Panc1 (cell line): ENCODE measurements around the gene FHL5. TPM values are rescaled to one million over a fixed set of nuclear protein-coding genes. Genes with fewer than 3 reads are reported as not detected.

Source experiments
- ATAC-seq: fragments of 200-7000 bp; cut with Tn5 transposase; 2 replicates; pipeline ENCODE4 v1.9.1; 2020; ENCODE audit warnings: mild to moderate bottlenecking, moderate library complexity
- BruUV-seq: library from RNA; stranded (reverse); fragments of 400-500 nt; replicated peaks from 2 replicates; lab custom pipeline; 2021; lab: Mats Ljungman, UMichigan
- CTCF ChIA-PET: fragments of 300-600 bp; sonication (Branson Sonifier 250); formaldehyde crosslinking; loops from one replicate; lab custom pipeline; 2022; ENCODE audit warnings: antibody characterized with exemption; lab: Charles Lee
- POLR2A ChIA-PET: fragments of 300-600 bp; sonication (Branson Sonifier 250); formaldehyde crosslinking; loops from one replicate; lab custom pipeline; 2022; ENCODE audit warnings: antibody characterized with exemption; lab: Charles Lee
- DNase-seq: peaks from one replicate; pipeline ENCODE4 v3.0.0-alpha.2; 2010; ENCODE audit warnings: low read depth, low spot score
- H3K27ac ChIP-seq: 2 replicates; pipeline ENCODE4 v1.5.1; 2011; ENCODE audit warnings: mild to moderate bottlenecking, low read length, inconsistent platforms
- H3K27me3 ChIP-seq: fragments of 200-500 bp; sonication (Bioruptor generic); 2 replicates; pipeline ENCODE4 v1.6.0; 2014; ENCODE audit warnings: low read length, inconsistent platforms; ENCODE audit not compliant: control insufficient read depth, insufficient read depth
- H3K36me3 ChIP-seq: fragments of 200-500 bp; sonication (Bioruptor generic); 2 replicates; pipeline ENCODE4 v1.5.1; 2014; ENCODE audit warnings: inconsistent platforms, mild to moderate bottlenecking, low read length, moderate library complexity; ENCODE audit not compliant: control insufficient read depth, insufficient read depth
- H3K4me1 ChIP-seq: 2 replicates; pipeline ENCODE4 v1.5.1; 2011; ENCODE audit warnings: inconsistent platforms, mild to moderate bottlenecking, low read length, moderate library complexity; ENCODE audit not compliant: control insufficient read depth, insufficient read depth
- H3K4me3 ChIP-seq, 2 experiments: 2 replicates each; pipeline ENCODE4 v1.5.1; 2011 to 2012; ENCODE audit warnings: low read depth in 2 of 2, low read length in 2 of 2, mild to moderate bottlenecking in 2 of 2, inconsistent platforms in 1 of 2, moderate library complexity in 1 of 2
- H3K9me3 ChIP-seq: fragments of 200-500 bp; sonication (Bioruptor generic); 2 replicates; pipeline ENCODE4 v1.5.1; 2014; ENCODE audit warnings: low read depth, mild to moderate bottlenecking, inconsistent platforms, low read length, moderate library complexity; ENCODE audit not compliant: control insufficient read depth, insufficient read depth
- POLR2AphosphoS5 ChIP-seq: IDR thresholded peaks from 2 replicates; pipeline ENCODE4 v1.6.1; 2012; ENCODE audit warnings: mild to moderate bottlenecking, low read depth, low read length, moderate library complexity
- SIN3A ChIP-seq: IDR thresholded peaks from 2 replicates; pipeline ENCODE4 v1.6.1; 2012; ENCODE audit warnings: low read depth, mild to moderate bottlenecking, low read length, moderate library complexity, borderline replicate concordance; ENCODE audit not compliant: insufficient read depth
- TCF7L2 ChIP-seq: IDR thresholded peaks from 2 replicates; pipeline ENCODE4 v1.6.1; 2011; ENCODE audit warnings: mild to moderate bottlenecking, low read depth, low read length, inconsistent platforms
- in situ Hi-C: cut with HindIII; loops from 2 replicates; pipeline ENCODE4 v1.10.0; 2016; ENCODE audit warnings: low sequenced_read_pairs, low pct_unique_long_range_greater_than_20kb
- intact Hi-C: fragments of 100-400 bp; cut with micrococcal nuclease; formaldehyde crosslinking; loops from one replicate; pipeline ENCODE4 v1.10.0; 2022; ENCODE audit not compliant: unreplicated experiment
- total RNA-seq: library from RNA; stranded (reverse); gene quantifications from one replicate; pipeline ENCODE4 v1.2.1, GENCODE V29; 2021; ENCODE audit not compliant: unreplicated experiment
- TF ChIP-seq, protein P1 (sequence below), 2 experiments: IDR thresholded peaks; 2 replicates each; pipeline ENCODE4 v1.6.1; 2011 to 2012; ENCODE audit warnings: low read depth in 2 of 2, control low read depth in 1 of 2, low read length in 1 of 2, mild to moderate bottlenecking in 1 of 2, moderate library complexity in 1 of 2; ENCODE audit not compliant: insufficient read depth in 1 of 2
- TF ChIP-seq, protein P2 (sequence below): fragments of 450-650 bp; IDR thresholded peaks from 2 replicates; pipeline ENCODE4 v1.5.1; 2017; ENCODE audit warnings: mild to moderate bottlenecking

The FHL5 gene
- total RNA-seq, 1 experiment from 2014 or later: not detected

GRCh38 chr6:96651816-96652215, 88.9 kb downstream of the FHL5 start:
- in situ Hi-C loops: no loop called here
- CTCF ChIA-PET: no interaction called here

GRCh38 chr6:96652552-96652951, 89.6 kb downstream of the FHL5 start:
- BruUV-seq: no TSS peak
- no peaks in the 10 kb centered on the region for H3K9me3 ChIP-seq
- POLR2A ChIA-PET: no interaction called here
- TF ChIP-seq SIN3A: no peak
- TF ChIP-seq POLR2AphosphoS5: no peak
- TF ChIP-seq, protein P1, sequence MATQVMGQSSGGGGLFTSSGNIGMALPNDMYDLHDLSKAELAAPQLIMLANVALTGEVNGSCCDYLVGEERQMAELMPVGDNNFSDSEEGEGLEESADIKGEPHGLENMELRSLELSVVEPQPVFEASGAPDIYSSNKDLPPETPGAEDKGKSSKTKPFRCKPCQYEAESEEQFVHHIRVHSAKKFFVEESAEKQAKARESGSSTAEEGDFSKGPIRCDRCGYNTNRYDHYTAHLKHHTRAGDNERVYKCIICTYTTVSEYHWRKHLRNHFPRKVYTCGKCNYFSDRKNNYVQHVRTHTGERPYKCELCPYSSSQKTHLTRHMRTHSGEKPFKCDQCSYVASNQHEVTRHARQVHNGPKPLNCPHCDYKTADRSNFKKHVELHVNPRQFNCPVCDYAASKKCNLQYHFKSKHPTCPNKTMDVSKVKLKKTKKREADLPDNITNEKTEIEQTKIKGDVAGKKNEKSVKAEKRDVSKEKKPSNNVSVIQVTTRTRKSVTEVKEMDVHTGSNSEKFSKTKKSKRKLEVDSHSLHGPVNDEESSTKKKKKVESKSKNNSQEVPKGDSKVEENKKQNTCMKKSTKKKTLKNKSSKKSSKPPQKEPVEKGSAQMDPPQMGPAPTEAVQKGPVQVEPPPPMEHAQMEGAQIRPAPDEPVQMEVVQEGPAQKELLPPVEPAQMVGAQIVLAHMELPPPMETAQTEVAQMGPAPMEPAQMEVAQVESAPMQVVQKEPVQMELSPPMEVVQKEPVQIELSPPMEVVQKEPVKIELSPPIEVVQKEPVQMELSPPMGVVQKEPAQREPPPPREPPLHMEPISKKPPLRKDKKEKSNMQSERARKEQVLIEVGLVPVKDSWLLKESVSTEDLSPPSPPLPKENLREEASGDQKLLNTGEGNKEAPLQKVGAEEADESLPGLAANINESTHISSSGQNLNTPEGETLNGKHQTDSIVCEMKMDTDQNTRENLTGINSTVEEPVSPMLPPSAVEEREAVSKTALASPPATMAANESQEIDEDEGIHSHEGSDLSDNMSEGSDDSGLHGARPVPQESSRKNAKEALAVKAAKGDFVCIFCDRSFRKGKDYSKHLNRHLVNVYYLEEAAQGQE (IDR thresholded peaks at IDR 0.05; ENCODE audit: insufficient read depth in 1 of 2, low read depth in 2 of 2, low read length in 1 of 2): no peak
- TF ChIP-seq, protein P2, sequence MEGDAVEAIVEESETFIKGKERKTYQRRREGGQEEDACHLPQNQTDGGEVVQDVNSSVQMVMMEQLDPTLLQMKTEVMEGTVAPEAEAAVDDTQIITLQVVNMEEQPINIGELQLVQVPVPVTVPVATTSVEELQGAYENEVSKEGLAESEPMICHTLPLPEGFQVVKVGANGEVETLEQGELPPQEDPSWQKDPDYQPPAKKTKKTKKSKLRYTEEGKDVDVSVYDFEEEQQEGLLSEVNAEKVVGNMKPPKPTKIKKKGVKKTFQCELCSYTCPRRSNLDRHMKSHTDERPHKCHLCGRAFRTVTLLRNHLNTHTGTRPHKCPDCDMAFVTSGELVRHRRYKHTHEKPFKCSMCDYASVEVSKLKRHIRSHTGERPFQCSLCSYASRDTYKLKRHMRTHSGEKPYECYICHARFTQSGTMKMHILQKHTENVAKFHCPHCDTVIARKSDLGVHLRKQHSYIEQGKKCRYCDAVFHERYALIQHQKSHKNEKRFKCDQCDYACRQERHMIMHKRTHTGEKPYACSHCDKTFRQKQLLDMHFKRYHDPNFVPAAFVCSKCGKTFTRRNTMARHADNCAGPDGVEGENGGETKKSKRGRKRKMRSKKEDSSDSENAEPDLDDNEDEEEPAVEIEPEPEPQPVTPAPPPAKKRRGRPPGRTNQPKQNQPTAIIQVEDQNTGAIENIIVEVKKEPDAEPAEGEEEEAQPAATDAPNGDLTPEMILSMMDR: no peak
- no peak for TF ChIP-seq TCF7L2
- no peak overlapping the region for H3K4me3 ChIP-seq
- no peak overlapping the region for H3K27ac ChIP-seq
- in situ Hi-C loops: no loop called here
- CTCF ChIA-PET: no interaction called here
- ATAC-seq: no peak
- H3K36me3 ChIP-seq: no peaks in the 10 kb centered on the region
- peaks cover 2% of the 10 kb centered on the region; the same call in 1 of the 2 replicates for H3K27me3 ChIP-seq
- H3K4me1 ChIP-seq: no peaks in the 10 kb centered on the region
- no peak for DNase-seq
- intact Hi-C loops: no loop called here

More at GRCh38 chr6:96651816-96652215, 88.9 kb downstream of the FHL5 start:
- intact Hi-C loops: no loop called here
- no peak overlapping the region for H3K27ac ChIP-seq
- H3K36me3 ChIP-seq: no peaks in the 10 kb centered on the region
- no peaks in the 10 kb centered on the region for H3K9me3 ChIP-seq
- H3K27me3 ChIP-seq: peaks cover 2% of the 10 kb centered on the region; the same call in 1 of the 2 replicates
- H3K4me3 ChIP-seq: no peak overlapping the region
- BruUV-seq: no TSS peak
- no peaks in the 10 kb centered on the region for H3K4me1 ChIP-seq
- DNase-seq (no peak), ATAC-seq (no peak)
- TF ChIP-seq, protein P1 (IDR thresholded peaks at IDR 0.05; ENCODE audit: insufficient read depth in 1 of 2, low read depth in 2 of 2, low read length in 1 of 2): no peak
- TF ChIP-seq, protein P2: no peak
- TF ChIP-seq POLR2AphosphoS5: no peak
- TF ChIP-seq TCF7L2: no peak
- TF ChIP-seq SIN3A: no peak
- POLR2A ChIA-PET: no interaction called here
